ENCODE results near the gene HS3ST1. TPM values are rescaled to one million over a fixed set of nuclear protein-coding genes. Genes with fewer than 3 reads are reported as not detected.

Gene HS3ST1
- total and polyA plus RNA-seq, 7 donors = 0.04 to 0.50 (median 0.10) TPM

DNA sequence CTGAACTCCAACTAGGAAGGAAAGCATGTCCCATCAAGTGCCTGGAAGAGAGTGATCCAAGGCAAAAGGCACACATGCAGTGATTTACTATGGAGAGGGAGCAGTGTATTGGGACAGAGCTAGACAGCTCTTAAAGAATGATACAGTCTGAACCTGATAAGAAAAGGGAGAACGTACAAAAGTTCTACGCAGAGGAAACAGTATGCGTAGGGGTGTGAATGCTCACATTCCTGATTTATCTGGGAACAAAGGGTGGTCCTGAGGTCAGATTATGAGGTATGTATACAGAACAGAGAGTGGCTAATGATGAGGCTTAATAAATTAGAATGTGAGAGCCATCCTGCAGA is 12.0 kb downstream of the HS3ST1 start:
- TF ChIP-seq CTCF (IDR thresholded peaks at IDR 0.05) = no peak
- H3K36me3 ChIP-seq (ENCODE audit: insufficient read depth in 1 of 2, low read depth in 1 of 2) = no peaks in the 10 kb centered on the region
- no peaks in the 10 kb centered on the region for H3K27me3 ChIP-seq (ENCODE audit: insufficient read depth in 3 of 3, low read length in 2 of 3)
- WGBS, 3 donors = 77 to 81% (median 80%) methylated on average over 3 of the region's 3 CpGs
- no peaks in the 10 kb centered on the region for H3K4me1 ChIP-seq
- DNase-seq (no peak), ATAC-seq (no peak)
- no peaks in the 10 kb centered on the region for H3K9me3 ChIP-seq
- no peak overlapping the region for H3K4me3 ChIP-seq
- no peak overlapping the region for H3K27ac ChIP-seq
- intact Hi-C loops (cut with DNase I) = no loop called here

DNA sequence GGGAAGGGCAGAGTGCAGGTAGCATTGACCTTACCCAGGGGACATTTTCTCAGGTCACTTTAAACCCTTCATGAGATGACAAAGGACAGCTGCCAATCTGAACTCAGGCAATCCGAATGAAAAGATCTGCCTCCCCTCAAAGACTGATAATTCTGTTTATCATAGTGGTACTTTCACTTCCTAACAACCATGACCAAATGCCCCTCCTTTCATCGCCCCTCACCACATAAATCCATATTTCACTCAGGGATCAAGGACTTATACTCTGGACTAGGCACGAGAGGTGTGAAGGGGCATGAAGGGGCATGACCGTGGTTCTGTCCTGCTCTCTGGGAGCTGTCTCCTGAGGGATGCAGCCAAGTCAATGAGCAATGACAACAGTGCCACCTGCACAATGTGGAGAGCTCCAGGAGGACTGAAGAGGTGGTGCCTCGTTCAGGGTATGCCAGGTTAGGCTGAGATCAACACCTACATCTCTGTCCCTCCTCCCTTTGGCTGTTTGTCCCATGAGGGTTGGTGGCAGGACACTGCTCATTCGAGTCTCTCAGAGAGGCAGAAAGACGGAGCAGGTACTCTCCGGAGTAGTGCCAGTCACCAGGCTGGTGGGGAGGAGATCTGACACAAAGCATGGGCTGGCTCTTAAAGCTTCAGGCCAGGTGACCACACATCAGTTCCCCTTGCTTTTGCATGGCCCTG is 12.5 kb downstream of the HS3ST1 start:
- no peak for TF ChIP-seq CTCF (IDR thresholded peaks at IDR 0.05)
- no peak for DNase-seq
- no peak overlapping the region for H3K27ac ChIP-seq
- no peaks in the 10 kb centered on the region for H3K4me1 ChIP-seq
- ATAC-seq = no peak
- intact Hi-C loops (cut with DNase I) = no loop called here
- no peak overlapping the region for H3K4me3 ChIP-seq
- H3K36me3 ChIP-seq (ENCODE audit: insufficient read depth in 1 of 2, low read depth in 1 of 2) = no peaks in the 10 kb centered on the region
- no peaks in the 10 kb centered on the region for H3K27me3 ChIP-seq (ENCODE audit: insufficient read depth in 3 of 3, low read length in 2 of 3)
- no peaks in the 10 kb centered on the region for H3K9me3 ChIP-seq
- 64 to 70% (median 64%) methylated on average over 8 of the region's 8 CpGs for WGBS, 3 donors

DNA sequence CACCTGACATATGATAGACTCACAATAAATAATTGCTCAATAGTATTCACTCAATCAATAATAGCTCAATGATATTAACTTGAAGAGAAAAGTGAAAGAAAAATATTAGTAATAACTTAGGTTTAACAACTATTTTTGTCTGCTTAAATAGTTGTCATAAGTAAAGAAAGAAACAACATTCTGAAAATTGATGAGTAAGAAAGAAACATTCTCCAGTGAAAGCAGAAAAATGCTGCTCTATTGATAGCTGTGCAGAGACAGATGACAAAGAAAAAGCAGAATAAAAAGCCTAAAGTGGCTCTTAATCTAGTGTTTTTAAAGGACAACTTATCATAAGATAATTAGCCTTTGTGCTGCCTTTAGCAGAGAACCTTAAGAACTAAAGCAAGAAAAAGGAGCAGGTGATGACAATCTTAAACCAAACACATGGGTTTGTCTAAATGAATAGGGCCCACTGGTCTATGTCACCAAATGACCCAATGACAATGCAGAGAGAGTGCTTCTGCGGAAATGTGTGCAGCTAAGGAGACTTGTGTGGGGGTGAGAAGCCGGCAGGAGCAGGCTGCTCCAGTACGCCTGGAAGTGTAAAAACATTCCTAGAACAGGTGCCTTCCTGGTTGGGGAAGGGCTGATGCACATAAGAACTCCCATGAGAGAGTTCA is 13.2 kb downstream of the HS3ST1 start:
- no peaks in the 10 kb centered on the region for H3K9me3 ChIP-seq
- no peaks in the 10 kb centered on the region for H3K27me3 ChIP-seq (ENCODE audit: insufficient read depth in 3 of 3, low read length in 2 of 3)
- H3K36me3 ChIP-seq (ENCODE audit: insufficient read depth in 1 of 2, low read depth in 1 of 2) = no peaks in the 10 kb centered on the region
- TF ChIP-seq CTCF (IDR thresholded peaks at IDR 0.05) = no peak
- H3K27ac ChIP-seq = no peak overlapping the region
- 62 to 64% (median 62%) methylated on average over 3 of the region's 3 CpGs for WGBS, 3 donors
- no peak for DNase-seq
- ATAC-seq = no peak
- intact Hi-C loops (cut with DNase I) = no loop called here
- no peak overlapping the region for H3K4me3 ChIP-seq
- H3K4me1 ChIP-seq = no peaks in the 10 kb centered on the region

DNA sequence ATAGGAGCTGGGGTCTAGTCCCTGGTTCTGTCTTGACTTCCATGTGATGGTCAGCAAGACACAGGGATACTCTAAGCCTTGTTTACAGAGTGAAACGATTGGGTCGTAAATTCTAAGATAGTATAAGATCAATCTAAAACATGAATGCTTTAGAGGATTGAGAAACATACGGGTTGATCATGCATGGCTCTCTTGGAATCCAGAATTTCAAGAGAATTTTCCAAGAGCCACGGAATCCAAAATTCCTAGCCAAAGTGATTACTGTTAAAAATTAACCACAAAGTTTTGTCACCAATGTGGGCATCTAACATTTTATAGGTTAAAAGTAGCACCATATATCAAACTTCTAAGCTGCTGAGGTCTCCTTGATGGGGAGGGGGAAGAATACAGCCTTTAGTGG is 16.5 kb downstream of the HS3ST1 start:
- no peak for TF ChIP-seq CTCF (IDR thresholded peaks at IDR 0.05)
- whole genome bisulfite sequencing, 3 donors = 81 to 86% (median 84%) methylated on average over 4 of the region's 4 CpGs
- intact Hi-C loops (cut with DNase I) = no loop called here

More for the DNA sequence above, 16.5 kb downstream of the HS3ST1 start:
- H3K4me1 ChIP-seq = no peaks in the 10 kb centered on the region
- no peak for DNase-seq
- no peak overlapping the region for H3K4me3 ChIP-seq
- H3K36me3 ChIP-seq (ENCODE audit: insufficient read depth in 1 of 2, low read depth in 1 of 2) = no peaks in the 10 kb centered on the region
- H3K27me3 ChIP-seq (ENCODE audit: insufficient read depth in 3 of 3, low read length in 2 of 3) = no peaks in the 10 kb centered on the region
- no peaks in the 10 kb centered on the region for H3K9me3 ChIP-seq
- H3K27ac ChIP-seq = no peak overlapping the region
- no peak for ATAC-seq

Measured in psoas muscle (tissue), 8 donors.